ENCODE results near the gene SLC7A6.
A peak's percentile ranks its signal among the peaks of the same experiment; 100 is the strongest.

SLC7A6 gene

GRCh38 chr16:68264128-68265077, at the start of gene SLC7A6:
TSS of gene SLC7A6 (plus strand) at chr16:68264526. CDS start at chr16:68274727, 10,201 bp downstream.
- DNase-seq: peak; percentile 88

- no peak for DNase-seq
Observed at GRCh38 chr16:68214726-68215125, 49.6 kb upstream of the SLC7A6 start.

GRCh38 chr16:68215302-68215701, 49.0 kb upstream of the SLC7A6 start:
- no peak for DNase-seq

GRCh38 chr16:68216240-68216639, 48.1 kb upstream of the SLC7A6 start:
- DNase-seq: no peak

GRCh38 chr16:68217506-68217905, 46.8 kb upstream of the SLC7A6 start:
- no peak for DNase-seq

- no peak for DNase-seq
Observed at GRCh38 chr16:68219725-68220351, 44.5 kb upstream of the SLC7A6 start.

GRCh38 chr16:68223072-68223471, 41.3 kb upstream of the SLC7A6 start:
- no peak for DNase-seq

GRCh38 chr16:68226116-68226515, 38.2 kb upstream of the SLC7A6 start:
- DNase-seq: no peak

- DNase-seq: peak; percentile 49
Observed at GRCh38 chr16:68227183-68227793, 37.0 kb upstream of the SLC7A6 start.

GRCh38 chr16:68227850-68228553, 36.3 kb upstream of the SLC7A6 start:
- DNase-seq: no peak

GRCh38 chr16:68228652-68229051, 35.7 kb upstream of the SLC7A6 start:
- no peak for DNase-seq

- DNase-seq: peak; percentile 64
Observed at GRCh38 chr16:68229431-68230175, 34.7 kb upstream of the SLC7A6 start.

GRCh38 chr16:68230176-68230571, 34.2 kb upstream of the SLC7A6 start:
- DNase-seq: no peak

- no peak for DNase-seq
Observed at GRCh38 chr16:68230956-68231355, 33.4 kb upstream of the SLC7A6 start.

- DNase-seq: no peak
Observed at GRCh38 chr16:68231384-68232136, 32.8 kb upstream of the SLC7A6 start.

- DNase-seq: no peak
Observed at GRCh38 chr16:68232335-68232734, 32.0 kb upstream of the SLC7A6 start.

- DNase-seq: peak; percentile 34
Observed at GRCh38 chr16:68233085-68233834, 31.1 kb upstream of the SLC7A6 start.

GRCh38 chr16:68233835-68234187, 30.5 kb upstream of the SLC7A6 start:
- no peak for DNase-seq

GRCh38 chr16:68234188-68235107, 29.9 kb upstream of the SLC7A6 start:
- DNase-seq: no peak

Data from CD4-positive, alpha-beta T cell treated with Interleukin-17A for 4 hours (primary cell).